ENCODE measurements around the gene BTK.
"Not testable (repeated sequence)": the region's sequence is repeated elsewhere in the genome, so short reads cannot be mapped to it uniquely, and the experiment has no call there.

- TF ChIP-seq CTCF (IDR thresholded peaks at IDR 0.05; ENCODE audit: low read depth, low read length); POLR2A (IDR thresholded peaks at IDR 0.05; ENCODE audit: extremely low read depth, insufficient read length); MYC (IDR thresholded peaks at IDR 0.05; ENCODE audit: low read depth, low read length): not testable (repeated sequence)
Observed at GRCh38 chrX:101334310-101334709, 51.7 kb downstream of the BTK start.
